CD14-positive monocyte (primary cell): ENCODE data around the gene GPC5. TPM values are rescaled to one million over a fixed set of nuclear protein-coding genes. Genes with fewer than 3 reads are reported as not detected.

Source experiments
- DNase-seq, 3 donors: peaks; one replicate each; pipeline ENCODE4 v3.0.0-alpha.2; 2011 to 2022
- H2AFZ ChIP-seq: 2 replicates; pipeline ENCODE4 v1.6.0; 2012; ENCODE audit warnings: mild to moderate bottlenecking, low read depth, low read length, inconsistent platforms; ENCODE audit not compliant: insufficient read depth, poor library complexity, severe bottlenecking
- H3K27ac ChIP-seq, 2 donors: 1 replicate in 1 of 2; 2 replicates in 1 of 2; pipeline ENCODE4 v1.5.1; 2012 to 2013; ENCODE audit warnings: low read length in 2 of 2, control low read depth in 1 of 2, inconsistent platforms in 1 of 2, low read depth in 1 of 2, mild to moderate bottlenecking in 1 of 2
- H3K27me3 ChIP-seq, 2 donors: one replicate each; pipeline versions ENCODE4 v1.6.0 to v1.6.1; 2011 to 2013; ENCODE audit warnings: low read length in 2 of 2; ENCODE audit not compliant: control insufficient read depth in 2 of 2, insufficient read depth in 2 of 2
- H3K36me3 ChIP-seq, 2 donors: replicated peaks in 1 of 2; 1 replicate in 1 of 2; 2 replicates in 1 of 2; pipeline versions ENCODE4 v1.5.1 to v1.6.1; 2012 to 2013; ENCODE audit warnings: low read length in 2 of 2, control low read depth in 1 of 2, inconsistent platforms in 1 of 2, mild to moderate bottlenecking in 1 of 2; ENCODE audit not compliant: insufficient read depth in 2 of 2, control insufficient read depth in 1 of 2
- H3K4me1 ChIP-seq, 2 donors: 1 replicate in 1 of 2; 2 replicates in 1 of 2; pipeline versions ENCODE4 v1.5.1 to v1.6.1; 2012 to 2013; ENCODE audit warnings: low read length in 2 of 2, control low read depth in 1 of 2, inconsistent platforms in 1 of 2, mild to moderate bottlenecking in 1 of 2, moderate library complexity in 1 of 2; ENCODE audit not compliant: insufficient read depth in 2 of 2, control insufficient read depth in 1 of 2
- H3K4me2 ChIP-seq: replicated peaks from 2 replicates; pipeline ENCODE3; 2012; ENCODE audit warnings: low read length, moderate library complexity, mild to moderate bottlenecking; ENCODE audit not compliant: poor library complexity, severe bottlenecking; ENCODE audit errors: extremely low read depth
- H3K4me3 ChIP-seq, 3 experiments: fragments of 200-600 bp in 1 of 3; sonication (generic) in 1 of 3; replicated peaks in 1 of 3; 1 replicate in 2 of 3; 2 replicates in 1 of 3; pipeline ENCODE4 v1.5.1; 2011 to 2013; ENCODE audit warnings: low read length in 3 of 3, mild to moderate bottlenecking in 3 of 3, control low read depth in 2 of 3, low read depth in 2 of 3, inconsistent platforms in 1 of 3, moderate library complexity in 1 of 3
- H3K79me2 ChIP-seq: 2 replicates; pipeline ENCODE4 v1.6.0; 2012; ENCODE audit warnings: mild to moderate bottlenecking, control low read depth, inconsistent platforms, low read length, moderate library complexity; ENCODE audit not compliant: insufficient read depth
- H3K9ac ChIP-seq: 2 replicates; pipeline ENCODE4 v1.6.0; 2017; ENCODE audit warnings: low read length, mild to moderate bottlenecking; ENCODE audit not compliant: insufficient read depth, poor library complexity, severe bottlenecking
- H3K9me3 ChIP-seq, 2 donors: replicated peaks in 1 of 2; 1 replicate in 1 of 2; 2 replicates in 1 of 2; pipeline versions ENCODE4 v1.5.1 to v1.6.1; 2012 to 2013; ENCODE audit warnings: low read length in 2 of 2, control low read depth in 1 of 2; ENCODE audit not compliant: control insufficient read depth in 1 of 2, insufficient read depth in 1 of 2
- H4K20me1 ChIP-seq: 2 replicates; pipeline ENCODE4 v1.6.0; 2012; ENCODE audit warnings: mild to moderate bottlenecking, low read length, control low read depth, moderate library complexity; ENCODE audit not compliant: insufficient read depth
- H3K27ac Mint-ChIP-seq, 7 donors: one replicate each; pipeline ENCODE4 v1.8.0; 2020; ENCODE audit warnings: mild to moderate bottlenecking in 7 of 7, mixed read lengths in 7 of 7, moderate library complexity in 6 of 7, inconsistent platforms in 2 of 7
- H3K27me3 Mint-ChIP-seq, 3 donors: one replicate each; pipeline ENCODE4 v1.8.0; 2021 to 2022; ENCODE audit warnings: low read depth in 3 of 3, mild to moderate bottlenecking in 3 of 3, mixed read lengths in 3 of 3, moderate library complexity in 3 of 3, inconsistent platforms in 1 of 3
- H3K36me3 Mint-ChIP-seq, 2 donors: one replicate each; pipeline ENCODE4 v1.8.0; 2020; ENCODE audit warnings: mixed read lengths in 2 of 2, inconsistent platforms in 1 of 2, mild to moderate bottlenecking in 1 of 2
- H3K4me1 Mint-ChIP-seq: one replicate; pipeline ENCODE4 v1.8.0; 2020; ENCODE audit warnings: mild to moderate bottlenecking, mixed read lengths
- H3K4me3 Mint-ChIP-seq, 2 donors: one replicate each; pipeline ENCODE4 v1.8.0; 2020; ENCODE audit warnings: mild to moderate bottlenecking in 2 of 2, mixed read lengths in 2 of 2, moderate library complexity in 1 of 2
- H3K9me3 Mint-ChIP-seq, 7 donors: one replicate each; pipeline ENCODE4 v1.8.0; 2020 to 2022; ENCODE audit warnings: mixed read lengths in 7 of 7, mild to moderate bottlenecking in 6 of 7, moderate library complexity in 6 of 7, inconsistent platforms in 2 of 7
- WGBS: methylation state at CpG from one replicate; pipeline ENCODE4 v1.1.5; 2013; ENCODE audit warnings: missing lambda C conversion rate; ENCODE audit not compliant: insufficient coverage; 5-methylcytosine and 5-hydroxymethylcytosine counted together
- intact Hi-C, 2 donors: fragments of 100-400 bp; cut with micrococcal nuclease; formaldehyde crosslinking; loops; one replicate each; pipeline versions ENCODE4 v1.15.0 to v1.15.1; 2023
- polyA plus RNA-seq, 3 donors: library from polyadenylated mRNA; depleted of rRNA in 1 of 3; unstranded in 2 of 3; stranded (reverse) in 1 of 3; fragments of 300-500 nt in 2 of 3; fragments of >200 nt in 1 of 3; fragmentation: Illumina TruSeq in 2 of 3; gene quantifications; 1 replicate in 2 of 3; 2 replicates in 1 of 3; pipeline ENCODE4 v1.2.3, GENCODE V29; 2012 to 2021
- TF ChIP-seq, protein P1 (sequence below): fragments of 200-600 bp; IDR thresholded peaks from one replicate; pipeline ENCODE4 v1.8.0; 2022; ENCODE audit warnings: antibody characterized with exemption, mild to moderate bottlenecking

Gene GPC5
- polyA plus RNA-seq, 3 donors = not detected

DNA sequence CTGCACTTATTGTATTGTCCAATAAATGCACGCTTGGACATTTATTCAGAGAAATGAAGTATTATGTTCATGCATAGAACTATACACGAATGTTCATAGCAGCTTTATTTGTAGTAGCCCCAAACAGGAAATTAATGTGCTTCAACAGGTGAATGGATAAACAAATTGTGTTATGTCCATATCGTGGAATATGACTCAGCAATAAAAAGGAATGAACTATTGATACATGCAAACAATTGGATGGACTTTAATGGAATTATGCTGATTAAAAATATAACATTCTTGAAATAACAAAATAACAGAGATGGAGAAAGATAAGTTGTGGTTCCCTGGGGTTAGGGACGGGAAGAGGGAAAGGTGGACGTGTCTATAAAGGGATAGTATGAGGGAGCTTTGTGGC lies 65.9 kb downstream of the GPC5 start:
- no peak overlapping the region for H3K27ac Mint-ChIP-seq
- no peaks in the 10 kb centered on the region for H3K4me1 Mint-ChIP-seq
- H3K4me3 Mint-ChIP-seq = no peak overlapping the region
- Histone ChIP-seq H3K4me2 (no peak overlapping the region), H3K36me3 (no peaks in the 10 kb centered on the region), H4K20me1 (no peaks in the 10 kb centered on the region), H3K4me1 (no peaks in the 10 kb centered on the region), H3K9ac (no peak overlapping the region), H3K9me3 (no peaks in the 10 kb centered on the region), H3K27me3 (no peaks in the 10 kb centered on the region), H3K27ac (no peak overlapping the region), H3K4me3 (no peak overlapping the region), H3K79me2 (no peaks in the 10 kb centered on the region), H2AFZ (no peak overlapping the region)
- intact Hi-C loops = no loop called here
- peaks cover 0 to 1% (median 0%) of the 10 kb centered on the region in 3 donors for H3K27me3 Mint-ChIP-seq
- 100% methylated on average over 1 of the region's 5 CpGs for WGBS
- H3K9me3 Mint-ChIP-seq = peaks cover 0 to 4% (median 0%) of the 10 kb centered on the region in 7 donors
- no peak for DNase-seq
- TF ChIP-seq, protein P1, sequence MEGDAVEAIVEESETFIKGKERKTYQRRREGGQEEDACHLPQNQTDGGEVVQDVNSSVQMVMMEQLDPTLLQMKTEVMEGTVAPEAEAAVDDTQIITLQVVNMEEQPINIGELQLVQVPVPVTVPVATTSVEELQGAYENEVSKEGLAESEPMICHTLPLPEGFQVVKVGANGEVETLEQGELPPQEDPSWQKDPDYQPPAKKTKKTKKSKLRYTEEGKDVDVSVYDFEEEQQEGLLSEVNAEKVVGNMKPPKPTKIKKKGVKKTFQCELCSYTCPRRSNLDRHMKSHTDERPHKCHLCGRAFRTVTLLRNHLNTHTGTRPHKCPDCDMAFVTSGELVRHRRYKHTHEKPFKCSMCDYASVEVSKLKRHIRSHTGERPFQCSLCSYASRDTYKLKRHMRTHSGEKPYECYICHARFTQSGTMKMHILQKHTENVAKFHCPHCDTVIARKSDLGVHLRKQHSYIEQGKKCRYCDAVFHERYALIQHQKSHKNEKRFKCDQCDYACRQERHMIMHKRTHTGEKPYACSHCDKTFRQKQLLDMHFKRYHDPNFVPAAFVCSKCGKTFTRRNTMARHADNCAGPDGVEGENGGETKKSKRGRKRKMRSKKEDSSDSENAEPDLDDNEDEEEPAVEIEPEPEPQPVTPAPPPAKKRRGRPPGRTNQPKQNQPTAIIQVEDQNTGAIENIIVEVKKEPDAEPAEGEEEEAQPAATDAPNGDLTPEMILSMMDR = no peak
- no peaks in the 10 kb centered on the region for H3K36me3 Mint-ChIP-seq

DNA sequence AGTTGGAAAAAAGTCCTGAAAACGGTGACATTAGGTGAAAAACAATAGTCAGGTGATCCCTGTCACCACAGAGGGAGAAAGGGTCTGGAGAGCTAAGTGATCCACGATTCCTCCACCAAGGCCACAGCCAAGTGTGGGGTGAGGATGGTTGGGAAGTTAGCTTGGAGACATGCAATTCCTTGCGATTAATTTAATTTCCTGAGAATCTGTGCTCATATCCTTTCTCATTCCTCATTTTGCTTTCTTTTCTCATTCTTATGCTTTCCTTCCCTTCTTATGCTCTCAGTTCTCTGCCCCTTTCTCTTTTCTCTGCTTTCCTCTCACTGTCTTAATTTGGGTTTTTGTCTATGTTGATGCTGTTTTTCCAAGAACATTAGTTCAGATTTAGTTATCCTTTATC lies 68.8 kb downstream of the GPC5 start:
- H4K20me1 ChIP-seq = no peaks in the 10 kb centered on the region
- Mint-ChIP-seq H3K4me1 (peaks cover 8% of the 10 kb centered on the region), H3K36me3 (no peaks in the 10 kb centered on the region), H3K27me3 (peaks cover 0 to 1% (median 0%) of the 10 kb centered on the region in 3 donors), H3K9me3 (peaks cover 0 to 4% (median 0%) of the 10 kb centered on the region in 7 donors), H3K27ac (no peak overlapping the region), H3K4me3 (no peak overlapping the region)
- H3K9ac ChIP-seq = no peak overlapping the region
- no peak overlapping the region for H3K4me3 ChIP-seq
- no peak overlapping the region for H2AFZ ChIP-seq
- no peaks in the 10 kb centered on the region for H3K79me2 ChIP-seq
- no peaks in the 10 kb centered on the region for H3K36me3 ChIP-seq
- no peak overlapping the region for H3K27ac ChIP-seq
- intact Hi-C loops = no loop called here
- WGBS = 67% methylated on average over 1 of the region's 3 CpGs
- TF ChIP-seq, protein P1 = no peak
- no peaks in the 10 kb centered on the region for H3K9me3 ChIP-seq
- no peak overlapping the region for H3K4me2 ChIP-seq
- no peaks in the 10 kb centered on the region for H3K27me3 ChIP-seq
- no peaks in the 10 kb centered on the region for H3K4me1 ChIP-seq
- no peak for DNase-seq
